ENCODE data around the gene PDZD4.

GRCh38 chrX:153784325-153784967 is 45.9 kb downstream of the PDZD4 start:
- TF ChIP-seq EZH2 (IDR thresholded peaks at IDR 0.05; ENCODE audit: borderline replicate concordance, low read depth, low read length) = no peak
- TF ChIP-seq RFX5 (IDR thresholded peaks at IDR 0.05; ENCODE audit: low read depth, low read length) = no peak
- no peak for TF ChIP-seq CTCF (IDR thresholded peaks at IDR 0.05 in 2 of 3, conservative IDR thresholded peaks at IDR 0.05 in 1 of 3; ENCODE audit: insufficient read depth in 2 of 3, low read depth in 1 of 3, low read length in 3 of 3)
- no peak for TF ChIP-seq CLOCK (CRISPR knock-in tag; IDR thresholded peaks at IDR 0.05; ENCODE audit: borderline replicate concordance)
- TF ChIP-seq ADNP (tag; IDR thresholded peaks at IDR 0.05) = no peak
- no peak for TF ChIP-seq IRF9 (tag; IDR thresholded peaks at IDR 0.05)
- no peak for TF ChIP-seq BRD9 (IDR thresholded peaks at IDR 0.05; ENCODE audit: low read depth, partially characterized antibody)
- TF ChIP-seq ZNF507 (tag; conservative IDR thresholded peaks at IDR 0.05) = no peak

All from K562 (cell line).